GM12891 (cell line): Measurements from ENCODE around the gene SMIM35.

Experiments used
- DNase-seq: peaks from one replicate; pipeline ENCODE4 v3.0.0; 2011; ENCODE audit warnings: low spot score; ENCODE audit not compliant: insufficient read length
- FAIRE-seq: peaks from 2 replicates; lab custom pipeline; 2011; peaks lifted over from hg19 to GRCh38; lab: Jason Lieb, UNC
- PAX5 ChIP-seq: IDR thresholded peaks from 2 replicates; pipeline ENCODE4 v1.6.1; 2011; ENCODE audit warnings: low read length, moderate library complexity, mild to moderate bottlenecking; ENCODE audit not compliant: insufficient read depth, severe bottlenecking
- POLR2A ChIP-seq: IDR thresholded peaks from 2 replicates; pipeline ENCODE4 v1.6.1; 2011; ENCODE audit warnings: low read depth, low read length, control low read depth
- POLR2AphosphoS5 ChIP-seq: IDR thresholded peaks from 2 replicates; pipeline ENCODE4 v1.6.1; 2011; ENCODE audit warnings: low read depth, low read length, control low read depth
- POU2F2 ChIP-seq: IDR thresholded peaks from 2 replicates; pipeline ENCODE4 v1.6.1; 2011; ENCODE audit warnings: low read depth, mild to moderate bottlenecking, control low read depth, low read length, moderate library complexity
- SPI1 ChIP-seq: IDR thresholded peaks from 2 replicates; pipeline ENCODE4 v1.6.1; 2011; ENCODE audit warnings: low read depth, low read length, control low read depth
- TAF1 ChIP-seq: IDR thresholded peaks from 2 replicates; pipeline ENCODE4 v1.6.1; 2011; ENCODE audit warnings: low read depth, low read length, control low read depth

The SMIM35 gene

DNA sequence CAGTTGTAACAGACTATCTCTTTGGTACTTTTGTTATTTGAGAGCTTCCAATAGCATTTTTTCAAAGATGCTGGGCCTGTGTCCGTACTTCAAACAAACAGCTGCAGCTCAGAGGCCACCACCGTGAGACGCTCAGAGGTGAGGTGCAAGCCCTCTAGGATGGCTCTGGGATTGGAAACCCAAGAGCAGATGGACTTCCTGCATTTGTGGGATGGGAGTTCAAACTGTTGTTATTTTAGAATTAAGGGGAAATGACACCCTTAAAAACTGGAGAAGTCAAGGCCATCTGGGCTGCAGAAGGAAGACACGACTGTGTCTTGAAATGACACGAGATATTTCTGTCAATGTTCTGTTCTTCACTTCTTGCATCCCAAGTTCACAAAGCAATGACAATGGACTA lies 109.7 kb downstream of the SMIM35 start:
- DNase-seq (no peak), FAIRE-seq (no peak)
- TF ChIP-seq TAF1 (no peak), PAX5 (no peak), POU2F2 (no peak), POLR2AphosphoS5 (no peak), POLR2A (no peak), SPI1 (no peak)

DNA sequence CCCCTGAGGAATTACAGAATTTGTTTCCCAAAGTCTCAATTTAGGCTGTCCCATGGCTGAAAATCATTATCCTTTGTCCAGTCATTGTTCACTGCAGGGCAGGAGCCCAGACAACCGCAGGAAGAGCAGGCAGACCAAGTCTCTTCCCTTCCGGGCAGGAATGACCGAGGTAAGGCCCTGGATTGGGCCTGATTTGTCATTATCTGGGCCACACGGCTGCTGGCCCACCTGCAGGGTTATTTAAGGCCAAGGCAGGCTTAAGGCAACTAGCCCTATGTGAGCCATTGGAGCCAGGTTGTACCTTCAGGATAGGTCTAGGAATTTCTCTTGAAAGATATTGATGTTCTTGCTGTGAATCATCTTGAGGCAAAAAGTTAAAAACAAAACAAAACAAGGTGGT lies 110.3 kb downstream of the SMIM35 start:
- no peak for TF ChIP-seq PAX5
- TF ChIP-seq TAF1, result no peak
- no peak for TF ChIP-seq POU2F2
- TF ChIP-seq POLR2A, result no peak
- no peak for TF ChIP-seq POLR2AphosphoS5
- no peak for TF ChIP-seq SPI1
- FAIRE-seq, result no peak
- DNase-seq, result no peak

DNA sequence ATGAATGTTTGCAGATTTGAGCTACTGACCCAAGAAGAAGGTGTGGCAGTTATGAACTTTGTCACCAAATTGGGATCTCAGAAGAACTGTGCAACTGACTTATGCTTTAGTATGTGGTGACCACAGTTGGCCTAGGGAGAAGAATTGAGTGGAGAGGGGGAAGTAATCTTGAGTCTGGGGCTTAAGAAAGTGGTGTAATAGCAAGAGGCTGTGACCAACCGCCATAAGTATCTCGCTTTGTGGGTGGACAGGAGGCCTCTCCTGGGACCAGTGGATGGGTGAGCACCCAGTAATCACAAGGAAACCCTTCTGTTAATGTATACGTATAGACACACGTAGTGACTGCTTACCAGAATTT lies 113.3 kb downstream of the SMIM35 start:
- DNase-seq (no peak), FAIRE-seq (no peak)

DNA sequence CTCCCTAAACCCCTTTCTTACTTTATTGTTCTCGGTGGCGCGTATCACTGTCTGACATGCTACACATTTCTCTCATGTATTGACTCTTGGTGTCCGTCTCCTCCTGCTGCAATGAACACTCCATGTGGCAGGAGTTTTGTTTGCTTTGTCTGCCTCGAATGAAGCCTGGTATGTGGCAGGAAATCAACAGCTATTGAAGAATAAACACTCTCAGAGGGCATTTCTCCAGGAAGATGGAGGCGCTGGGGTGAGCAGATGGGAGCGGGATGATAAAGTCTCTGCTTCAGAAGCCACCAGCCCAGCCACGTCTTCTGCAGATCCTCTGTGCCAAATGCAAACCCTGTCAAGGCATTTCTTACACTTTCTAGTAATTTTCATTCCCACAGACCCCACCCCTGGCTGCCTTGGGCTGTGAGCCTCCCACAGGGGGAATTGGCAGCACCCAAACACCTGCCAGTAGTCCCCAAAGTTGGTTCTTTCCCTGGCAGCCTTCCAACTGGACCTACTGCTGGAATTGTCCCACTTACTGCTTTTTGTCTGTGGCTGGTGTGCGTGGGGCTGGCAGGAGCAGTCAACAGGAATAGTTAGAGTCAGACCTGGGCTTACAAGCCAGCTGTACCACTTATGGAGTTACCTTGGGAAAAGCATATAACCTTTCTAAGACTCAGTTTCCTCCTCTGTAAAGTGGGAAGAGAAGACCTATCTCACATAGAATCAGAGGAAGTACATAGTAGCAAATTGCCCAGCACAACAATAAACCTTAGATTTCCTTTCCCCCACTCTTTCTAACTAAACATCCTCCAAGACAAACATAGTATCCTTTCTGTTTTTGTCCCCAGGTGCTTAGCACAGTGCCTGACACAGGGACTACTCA lies 113.9 kb downstream of the SMIM35 start:
- FAIRE-seq (no peak), DNase-seq (no peak)
- no peak for TF ChIP-seq TAF1
- TF ChIP-seq PAX5, result no peak
- no peak for TF ChIP-seq SPI1
- TF ChIP-seq POLR2AphosphoS5, result no peak
- no peak for TF ChIP-seq POU2F2
- TF ChIP-seq POLR2A, result no peak

More for the DNA sequence above, 113.3 kb downstream of the SMIM35 start:
- TF ChIP-seq POLR2A (no peak), POU2F2 (no peak), PAX5 (no peak), TAF1 (no peak), SPI1 (no peak), POLR2AphosphoS5 (no peak)

DNA sequence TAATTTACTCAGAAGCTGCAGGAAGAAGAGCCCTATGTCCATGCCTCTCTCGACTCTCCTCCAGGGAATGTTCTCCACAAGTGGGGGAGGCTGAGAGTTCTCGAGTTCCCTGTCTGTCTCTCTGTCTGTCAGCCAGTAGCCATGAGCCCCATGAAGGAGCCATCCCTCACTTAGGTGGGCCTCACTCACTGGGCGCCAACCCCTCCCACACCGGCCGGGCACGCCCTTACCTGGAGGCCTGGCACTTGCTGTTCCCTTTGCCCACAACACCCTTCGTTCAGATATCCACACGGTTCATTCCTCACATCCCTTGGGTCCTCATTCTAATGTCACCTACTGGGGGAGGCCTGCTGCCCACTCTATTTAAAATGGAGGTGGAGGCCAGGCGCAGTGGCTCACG lies 114.7 kb downstream of the SMIM35 start:
- no peak for FAIRE-seq
- DNase-seq, result no peak
- TF ChIP-seq POLR2A (no peak), TAF1 (no peak), SPI1 (no peak), POLR2AphosphoS5 (no peak), PAX5 (no peak), POU2F2 (no peak)

DNA sequence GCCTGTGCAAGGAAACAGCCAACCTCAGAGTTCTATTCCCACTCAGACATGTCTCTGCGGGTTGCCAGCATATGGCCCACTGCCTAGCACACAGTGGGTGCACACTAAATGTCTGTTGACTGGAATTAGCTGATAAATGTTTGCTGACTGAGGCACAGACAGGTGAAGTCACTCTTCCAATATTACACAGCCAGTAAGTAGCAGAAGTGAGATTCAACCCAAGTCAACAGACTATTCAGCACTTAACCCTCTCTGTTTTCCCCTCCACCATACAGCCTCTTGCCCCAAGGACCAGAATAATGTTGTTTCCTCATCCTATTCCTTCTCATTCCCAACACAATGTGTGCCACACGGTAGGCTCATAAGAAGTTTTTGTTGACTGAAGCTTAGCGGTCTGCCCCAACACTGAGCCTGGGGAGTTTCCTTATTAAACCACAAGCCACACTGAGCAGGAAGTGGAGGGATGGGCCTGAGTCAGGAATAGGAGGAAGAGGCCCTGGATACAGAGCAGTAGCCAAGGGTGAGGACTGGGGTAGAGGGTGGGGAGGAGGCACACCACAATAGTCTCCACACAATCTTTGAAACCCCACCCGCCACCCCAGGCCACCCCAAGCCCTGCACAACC lies 116.3 kb downstream of the SMIM35 start:
- FAIRE-seq, result peak; percentile 72

DNA sequence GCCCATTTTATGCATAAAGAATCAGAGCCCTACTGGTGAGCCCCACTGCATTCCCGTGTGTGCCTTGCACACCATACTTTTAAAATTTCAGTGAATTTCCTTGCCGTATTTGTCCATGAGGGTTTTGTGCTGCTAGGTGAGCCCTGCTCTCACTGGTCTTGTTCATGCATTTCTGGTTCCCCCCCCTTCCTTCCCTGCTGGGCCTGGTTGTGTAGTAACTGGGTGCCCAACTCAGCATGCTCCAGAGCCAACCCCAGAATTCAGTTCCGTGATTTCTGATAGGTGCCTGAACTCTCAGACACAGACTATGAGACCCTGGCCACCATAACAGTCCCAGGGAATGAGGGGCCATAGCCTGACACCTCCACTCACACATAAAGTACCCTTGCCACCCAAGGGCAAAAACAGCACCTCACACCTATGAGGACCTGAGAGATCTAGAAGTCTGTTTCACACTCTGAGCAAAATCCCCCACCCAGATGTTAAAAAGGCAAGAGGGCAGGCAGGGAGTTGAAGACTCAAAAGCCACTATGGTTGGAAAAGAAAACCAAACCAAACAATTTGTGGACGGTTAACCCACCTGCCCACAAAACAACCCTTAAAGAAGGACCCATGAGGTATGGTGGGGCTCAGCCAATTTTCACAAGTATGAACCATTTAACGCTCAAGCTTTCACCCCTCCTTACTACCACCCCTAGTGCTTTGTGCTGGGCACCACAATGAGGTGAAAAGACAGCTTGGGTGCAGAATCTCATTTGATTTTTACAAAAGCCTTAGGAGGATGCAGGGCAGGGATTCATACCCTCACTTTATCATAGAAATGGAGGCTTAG lies 117.4 kb downstream of the SMIM35 start:
- TF ChIP-seq POLR2A (no peak), POU2F2 (no peak)
- DNase-seq (no peak), FAIRE-seq (no peak)

More for the DNA sequence above, 116.3 kb downstream of the SMIM35 start:
- no peak for DNase-seq
- TF ChIP-seq TAF1 (no peak), SPI1 (no peak; the same call in 1 of the 2 replicates), PAX5 (no peak), POLR2AphosphoS5 (no peak), POU2F2 (no peak), POLR2A (no peak)

DNA sequence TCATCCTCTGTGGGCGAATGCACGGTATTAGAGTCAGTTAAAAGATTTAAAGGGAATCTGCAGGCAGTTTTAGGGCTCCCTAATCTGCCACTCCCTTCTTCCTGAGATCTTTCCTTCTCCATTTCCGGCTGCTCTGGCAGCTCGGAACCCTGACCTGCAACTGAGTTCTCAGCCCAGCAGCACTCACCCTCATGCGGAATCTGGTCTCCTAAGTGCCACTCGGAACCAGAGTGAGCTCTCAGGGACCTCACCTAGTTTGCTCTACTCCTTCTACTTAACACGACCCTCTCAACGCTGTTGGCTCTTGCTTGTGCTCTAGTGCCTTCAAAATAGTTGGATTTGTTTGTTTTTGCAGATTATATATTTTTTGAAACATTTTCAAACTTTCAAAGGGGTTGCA lies 119.9 kb downstream of the SMIM35 start:
- TF ChIP-seq TAF1 (no peak), POLR2AphosphoS5 (no peak), PAX5 (no peak), POU2F2 (no peak), POLR2A (no peak), SPI1 (no peak)
- DNase-seq, result no peak
- no peak for FAIRE-seq

DNA sequence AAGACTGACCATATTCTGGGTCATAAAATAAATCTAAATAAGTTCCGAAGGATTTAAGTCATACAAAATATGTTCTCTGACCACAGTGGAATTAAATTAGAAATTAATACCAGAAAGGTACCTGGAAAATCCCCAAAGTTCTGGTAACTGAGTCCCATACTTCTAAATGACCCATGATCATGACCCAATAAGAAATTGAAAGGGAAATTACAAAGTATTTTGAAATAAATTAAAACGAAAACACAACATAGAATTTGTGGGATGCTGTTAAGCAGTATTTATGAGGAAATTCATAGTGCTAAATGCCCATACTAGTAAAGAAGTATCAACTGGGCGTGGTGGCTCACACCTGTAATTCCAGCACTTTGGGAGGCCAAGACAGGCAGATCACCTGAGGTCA lies 123.9 kb downstream of the SMIM35 start:
- no peak for FAIRE-seq
- no peak for DNase-seq
- TF ChIP-seq TAF1, result no peak
- no peak for TF ChIP-seq POLR2A
- no peak for TF ChIP-seq POU2F2
- TF ChIP-seq POLR2AphosphoS5, result no peak
- no peak for TF ChIP-seq PAX5
- no peak for TF ChIP-seq SPI1

DNA sequence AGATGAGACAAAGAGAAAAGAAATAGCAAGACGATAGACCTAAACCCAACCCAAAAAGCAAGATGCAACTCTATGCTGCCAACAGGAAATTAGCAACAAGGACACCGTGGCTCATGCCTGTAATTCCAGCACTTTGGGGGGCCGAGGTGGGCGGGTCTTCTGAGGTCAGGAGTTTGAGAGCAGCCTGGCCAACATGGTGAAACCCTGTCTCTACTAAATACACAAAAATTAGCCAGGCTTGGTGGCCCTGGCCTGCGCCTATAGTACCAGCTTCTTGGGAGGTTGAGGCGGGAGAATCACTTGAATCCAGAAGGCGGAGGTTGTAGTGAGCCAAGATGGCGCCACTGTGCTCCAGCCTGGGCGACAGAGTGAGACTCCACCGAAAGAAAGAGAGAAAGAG lies 124.9 kb downstream of the SMIM35 start:
- FAIRE-seq (no peak), DNase-seq (no peak)
- TF ChIP-seq PAX5 (no peak), POLR2A (no peak), POU2F2 (no peak), TAF1 (no peak), POLR2AphosphoS5 (no peak), SPI1 (no peak)
